ENCODE results near the gene FOXP1.

The FOXP1 gene

GRCh38 chr3:71542521-71543370 lies 40.8 kb downstream of the FOXP1 start:
- Histone ChIP-seq H3K4me3 (ENCODE audit: low read depth, low read length) (no peak overlapping the region), H2AFZ (no peak overlapping the region), H3K9ac (no peak overlapping the region), H3K36me3 (ENCODE audit: control insufficient read depth, insufficient read depth, low read length) (no peaks in the 10 kb centered on the region), H3K27ac (no peak overlapping the region), H3K79me2 (peaks cover 7% of the 10 kb centered on the region), H3K4me1 (peaks cover 8% of the 10 kb centered on the region), H3K4me2 (ENCODE audit: low read length) (no peak overlapping the region), H3K9me3 (ENCODE audit: control insufficient read depth, low read length) (no peaks in the 10 kb centered on the region), H3K27me3 (ENCODE audit: control insufficient read depth, insufficient read depth, low read length) (no peaks in the 10 kb centered on the region)
- no peak for TF ChIP-seq CTCF (IDR thresholded peaks at IDR 0.05)

- Histone ChIP-seq H3K4me2 (ENCODE audit: low read length) (no peak overlapping the region), H3K9ac (no peak overlapping the region), H3K79me2 (peaks cover 12% of the 10 kb centered on the region), H3K4me3 (ENCODE audit: low read depth, low read length) (no peak overlapping the region), H3K27ac (no peak overlapping the region), H3K27me3 (ENCODE audit: control insufficient read depth, insufficient read depth, low read length) (no peaks in the 10 kb centered on the region), H3K9me3 (ENCODE audit: control insufficient read depth, low read length) (no peaks in the 10 kb centered on the region), H2AFZ (no peak overlapping the region), H3K4me1 (peaks cover 8% of the 10 kb centered on the region), H3K36me3 (ENCODE audit: control insufficient read depth, insufficient read depth, low read length) (no peaks in the 10 kb centered on the region)
- no peak for TF ChIP-seq CTCF (IDR thresholded peaks at IDR 0.05)
Measured at GRCh38 chr3:71541313-71541712, 42.2 kb downstream of the FOXP1 start.

- no peak overlapping the region for H3K27ac ChIP-seq
- H3K4me1 ChIP-seq, result peaks cover 8% of the 10 kb centered on the region
Measured at GRCh38 chr3:71537211-71537611, 46.3 kb downstream of the FOXP1 start.

GRCh38 chr3:71536376-71536965 lies 47.1 kb downstream of the FOXP1 start:
- no peak for TF ChIP-seq CTCF (IDR thresholded peaks at IDR 0.05)
- Histone ChIP-seq H2AFZ (no peak overlapping the region), H3K4me2 (ENCODE audit: low read length) (no peak overlapping the region), H3K27ac (no peak overlapping the region), H3K36me3 (ENCODE audit: control insufficient read depth, insufficient read depth, low read length) (no peaks in the 10 kb centered on the region), H3K79me2 (peaks cover 20% of the 10 kb centered on the region), H3K9ac (no peak overlapping the region), H3K4me1 (peaks cover 5% of the 10 kb centered on the region), H3K4me3 (ENCODE audit: low read depth, low read length) (no peak overlapping the region), H3K27me3 (ENCODE audit: control insufficient read depth, insufficient read depth, low read length) (no peaks in the 10 kb centered on the region), H3K9me3 (ENCODE audit: control insufficient read depth, low read length) (no peaks in the 10 kb centered on the region)

More at GRCh38 chr3:71537211-71537611, 46.3 kb downstream of the FOXP1 start:
- Histone ChIP-seq H2AFZ (no peak overlapping the region), H3K79me2 (peaks cover 20% of the 10 kb centered on the region), H3K27me3 (ENCODE audit: control insufficient read depth, insufficient read depth, low read length) (no peaks in the 10 kb centered on the region), H3K4me3 (ENCODE audit: low read depth, low read length) (no peak overlapping the region), H3K9ac (no peak overlapping the region), H3K4me2 (ENCODE audit: low read length) (no peak overlapping the region), H3K9me3 (ENCODE audit: control insufficient read depth, low read length) (no peaks in the 10 kb centered on the region), H3K36me3 (ENCODE audit: control insufficient read depth, insufficient read depth, low read length) (no peaks in the 10 kb centered on the region)
- no peak for TF ChIP-seq CTCF (IDR thresholded peaks at IDR 0.05)

Measured in parathyroid adenoma (tissue), 2 donors.